ENCODE results near the gene FAM13B. TPM values are rescaled to one million over a fixed set of nuclear protein-coding genes. Genes with fewer than 3 reads are reported as not detected.

FAM13B gene
- total RNA-seq, 5 donors from 2014 or later (not counting 1 experiment from before 2014, with no cell fraction given): 43.4 to 53.7 (median 49.6) TPM

- Mint-ChIP-seq H3K4me1 (peaks cover 63 to 73% (median 68%) of the 10 kb centered on the region in 3 donors), H3K27ac (peak overlapping the region in 1 of 2 donors; percentile 11), H3K4me3 (no peak overlapping the region), H3K9me3 (no peaks in the 10 kb centered on the region), H3K27me3 (no peaks in the 10 kb centered on the region), H3K36me3 (peaks cover 21% of the 10 kb centered on the region)
- ChIA-PET CTCF (interaction anchor here (0.5 to 0.8 kb wide), 2 partner anchors 8 to 12 kb away, joined by 3 read pairs; no protein-coding TSS in a partner anchor), POLR2A (interaction anchor here in 1 of 2 donors (0.7 kb wide), 1 partner anchor 913 kb away, joined by 7 read pairs; no protein-coding TSS in a partner anchor)
- DNase-seq: no peak
- peaks cover 0 to 24% of the 10 kb centered on the region in 2 donors for H3K36me3 ChIP-seq (ENCODE audit: control insufficient read depth in 2 of 2, extremely low read depth in 1 of 2, insufficient read depth in 1 of 2, low read length in 1 of 2)
- peaks cover 0 to 27% of the 10 kb centered on the region in 2 experiments for H3K4me1 ChIP-seq (ENCODE audit: control insufficient read depth in 1 of 2, extremely low read depth in 1 of 2, insufficient read depth in 2 of 2, low read length in 2 of 2)
- no peak overlapping the region for H3K27ac ChIP-seq (ENCODE audit: low read length)
- no peak for ATAC-seq (replicated peaks in 1 of 4)
- no peak overlapping the region for H3K4me3 ChIP-seq (ENCODE audit: control insufficient read depth in 1 of 2, extremely low read depth in 1 of 2, low read length in 1 of 2)
- no CpG with 5 or more reads among the region's 3 CpGs for WGBS (ENCODE audit: insufficient coverage)
- no peaks in the 10 kb centered on the region for H3K27me3 ChIP-seq (replicated peaks in 1 of 2; ENCODE audit: control insufficient read depth in 2 of 2, extremely low read depth in 1 of 2, insufficient read depth in 2 of 2, low read length in 1 of 2)
- H3K9me3 ChIP-seq: no peaks in the 10 kb centered on the region
Observed at GRCh38 chr5:138022912-138023311, 10.0 kb downstream of the FAM13B start.

DNA sequence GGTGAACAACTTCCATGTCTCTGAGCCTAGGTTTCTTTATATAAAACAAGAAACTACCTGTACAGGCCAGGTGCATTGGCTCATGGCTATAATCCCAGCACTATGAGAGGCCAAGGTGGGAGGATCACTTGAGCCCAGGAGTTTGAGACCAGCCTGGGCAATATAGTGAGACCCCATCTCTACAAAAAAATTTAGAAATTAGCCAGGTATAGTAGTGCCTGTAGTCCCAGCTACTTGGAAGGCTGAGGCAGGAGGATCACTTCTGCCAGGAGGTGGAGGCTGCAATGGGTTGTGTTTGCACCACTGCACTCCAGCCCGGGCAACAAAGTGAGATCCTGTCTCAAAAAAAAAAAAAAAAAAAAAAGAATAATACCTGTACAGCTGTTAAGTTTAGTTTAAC, 11.1 kb downstream of the FAM13B start:
- POLR2A ChIA-PET: interaction anchor here in 1 of 2 donors (0.7 kb wide), 1 partner anchor 75 kb away, joined by 3 read pairs; no protein-coding TSS in a partner anchor
- CTCF ChIA-PET: interaction anchor here in 1 of 2 donors (0.9 to 1.5 kb wide), 3 partner anchors 8 to 112 kb away, joined by 3 to 7 read pairs (median 4); no protein-coding TSS in a partner anchor
- Mint-ChIP-seq H3K36me3 (peaks cover 20% of the 10 kb centered on the region), H3K9me3 (no peaks in the 10 kb centered on the region), H3K4me3 (no peak overlapping the region), H3K4me1 (peaks cover 57 to 67% (median 59%) of the 10 kb centered on the region in 3 donors), H3K27me3 (no peaks in the 10 kb centered on the region), H3K27ac (peak overlapping the region in 1 of 2 donors; percentile 34)
- peaks cover 3 to 26% of the 10 kb centered on the region in 2 experiments for H3K4me1 ChIP-seq (ENCODE audit: control insufficient read depth in 1 of 2, extremely low read depth in 1 of 2, insufficient read depth in 2 of 2, low read length in 2 of 2)
- no peak for DNase-seq
- H3K27ac ChIP-seq (ENCODE audit: low read length): no peak overlapping the region
- H3K9me3 ChIP-seq: no peaks in the 10 kb centered on the region
- no peak for ATAC-seq (replicated peaks in 1 of 4)
- H3K36me3 ChIP-seq (ENCODE audit: control insufficient read depth in 2 of 2, extremely low read depth in 1 of 2, insufficient read depth in 1 of 2, low read length in 1 of 2): peaks cover 0 to 29% of the 10 kb centered on the region in 2 donors
- no CpG with 5 or more reads among the region's 1 CpG for WGBS (ENCODE audit: insufficient coverage)
- no peaks in the 10 kb centered on the region for H3K27me3 ChIP-seq (replicated peaks in 1 of 2; ENCODE audit: control insufficient read depth in 2 of 2, extremely low read depth in 1 of 2, insufficient read depth in 2 of 2, low read length in 1 of 2)
- no peak overlapping the region for H3K4me3 ChIP-seq (ENCODE audit: control insufficient read depth in 1 of 2, extremely low read depth in 1 of 2, low read length in 1 of 2)

DNA sequence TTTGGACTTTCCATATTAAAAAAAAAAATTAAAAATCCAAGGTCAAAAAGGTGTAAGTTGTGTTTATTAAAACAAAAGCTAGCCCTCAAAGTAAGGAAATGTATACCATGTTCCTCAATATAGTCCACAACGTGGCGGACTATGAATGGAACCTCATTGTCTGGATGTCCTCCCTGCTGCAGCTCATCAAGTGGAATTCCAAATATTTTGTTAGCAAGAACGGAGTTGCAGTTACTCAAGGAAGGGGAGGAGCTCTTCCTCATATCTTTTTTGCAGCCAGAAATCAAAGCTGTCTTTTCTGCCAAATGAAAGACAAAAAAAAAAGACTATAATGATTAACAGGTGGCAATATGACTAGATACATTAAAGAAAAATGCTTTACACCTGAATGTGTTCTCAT, 14.0 kb downstream of the FAM13B start:
- peaks cover 0 to 46% of the 10 kb centered on the region in 2 donors for H3K36me3 ChIP-seq (ENCODE audit: control insufficient read depth in 2 of 2, extremely low read depth in 1 of 2, insufficient read depth in 1 of 2, low read length in 1 of 2)
- H3K4me1 ChIP-seq (ENCODE audit: control insufficient read depth in 1 of 2, extremely low read depth in 1 of 2, insufficient read depth in 2 of 2, low read length in 2 of 2): peaks cover 3 to 10% of the 10 kb centered on the region in 2 experiments
- DNase-seq: no peak
- no peak overlapping the region for H3K4me3 Mint-ChIP-seq
- peaks cover 37% of the 10 kb centered on the region for H3K36me3 Mint-ChIP-seq
- H3K9me3 ChIP-seq: no peaks in the 10 kb centered on the region
- WGBS (ENCODE audit: insufficient coverage): no CpG with 5 or more reads among the region's 3 CpGs
- ChIA-PET POLR2A (interaction anchor here in 1 of 2 donors (0.6 to 0.7 kb wide), 2 partner anchors 11 to 167 kb away, joined by 3 read pairs; no protein-coding TSS in a partner anchor), CTCF (interaction anchor here (0.6 to 2.3 kb wide), 4 partner anchors 16 to 240 kb away, joined by 3 to 7 read pairs (median 4); no protein-coding TSS in a partner anchor)
- no peak overlapping the region for H3K4me3 ChIP-seq (ENCODE audit: control insufficient read depth in 1 of 2, extremely low read depth in 1 of 2, low read length in 1 of 2)
- no peak overlapping the region for H3K27ac Mint-ChIP-seq
- no peaks in the 10 kb centered on the region for H3K27me3 ChIP-seq (replicated peaks in 1 of 2; ENCODE audit: control insufficient read depth in 2 of 2, extremely low read depth in 1 of 2, insufficient read depth in 2 of 2, low read length in 1 of 2)
- no peaks in the 10 kb centered on the region for H3K9me3 Mint-ChIP-seq
- H3K4me1 Mint-ChIP-seq: peaks cover 40 to 49% (median 43%) of the 10 kb centered on the region in 3 donors
- no peak for ATAC-seq (replicated peaks in 1 of 4)
- H3K27ac ChIP-seq (ENCODE audit: low read length): no peak overlapping the region
- no peaks in the 10 kb centered on the region for H3K27me3 Mint-ChIP-seq

DNA sequence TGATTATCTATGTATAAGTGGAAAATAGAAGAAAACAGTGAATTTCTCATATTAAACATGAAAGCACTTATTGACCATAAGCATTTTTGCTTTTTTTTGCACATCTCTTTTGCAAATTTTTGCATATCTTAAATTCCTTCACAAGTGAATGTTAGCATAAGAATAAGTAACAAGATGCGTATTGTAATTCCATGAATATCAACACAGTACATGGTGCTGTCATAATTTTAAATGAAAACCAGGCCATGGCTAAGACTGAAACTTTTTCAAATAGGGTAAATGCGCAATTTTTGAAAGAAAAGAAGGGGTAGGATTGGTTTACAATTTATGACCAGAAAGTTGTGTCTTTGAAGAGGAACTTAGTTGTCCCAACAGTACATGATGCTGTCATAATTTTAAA, 17.0 kb downstream of the FAM13B start:
- CTCF ChIA-PET: interaction anchor here in 1 of 2 donors (0.7 to 1.4 kb wide), 2 partner anchors 10 to 386 kb away, joined by 3 to 12 read pairs; no protein-coding TSS in a partner anchor
- H3K9me3 ChIP-seq: no peaks in the 10 kb centered on the region
- H3K36me3 ChIP-seq (ENCODE audit: control insufficient read depth in 2 of 2, extremely low read depth in 1 of 2, insufficient read depth in 1 of 2, low read length in 1 of 2): peaks cover 0 to 62% of the 10 kb centered on the region in 2 donors
- peaks cover 53% of the 10 kb centered on the region for H3K36me3 Mint-ChIP-seq
- no peaks in the 10 kb centered on the region for H3K27me3 ChIP-seq (replicated peaks in 1 of 2; ENCODE audit: control insufficient read depth in 2 of 2, extremely low read depth in 1 of 2, insufficient read depth in 2 of 2, low read length in 1 of 2)
- ATAC-seq (replicated peaks in 1 of 4): no peak
- 100% methylated on average over 1 of the region's 2 CpGs for WGBS (ENCODE audit: insufficient coverage)
- POLR2A ChIA-PET: no interaction called here
- no peaks in the 10 kb centered on the region for H3K9me3 Mint-ChIP-seq
- peaks cover 0 to 3% of the 10 kb centered on the region in 2 experiments for H3K4me1 ChIP-seq (ENCODE audit: control insufficient read depth in 1 of 2, extremely low read depth in 1 of 2, insufficient read depth in 2 of 2, low read length in 2 of 2)
- no peak for DNase-seq
- H3K27ac Mint-ChIP-seq: no peak overlapping the region
- no peak overlapping the region for H3K4me3 Mint-ChIP-seq
- no peak overlapping the region for H3K4me3 ChIP-seq (ENCODE audit: control insufficient read depth in 1 of 2, extremely low read depth in 1 of 2, low read length in 1 of 2)
- no peak overlapping the region for H3K27ac ChIP-seq (ENCODE audit: low read length)
- H3K4me1 Mint-ChIP-seq: peaks cover 16 to 26% (median 19%) of the 10 kb centered on the region in 3 donors
- H3K27me3 Mint-ChIP-seq: no peaks in the 10 kb centered on the region

GRCh38 chr5:138011991-138012390, 20.9 kb downstream of the FAM13B start:
- ChIA-PET POLR2A (no interaction called here), CTCF (no interaction called here)
- ATAC-seq (replicated peaks in 1 of 4) (no peak), DNase-seq (no peak)
- Histone ChIP-seq H3K9me3 (no peaks in the 10 kb centered on the region), H3K36me3 (ENCODE audit: control insufficient read depth in 2 of 2, extremely low read depth in 1 of 2, insufficient read depth in 1 of 2, low read length in 1 of 2) (peaks cover 3 to 65% of the 10 kb centered on the region in 2 donors), H3K27ac (ENCODE audit: low read length) (no peak overlapping the region), H3K4me1 (ENCODE audit: control insufficient read depth in 1 of 2, extremely low read depth in 1 of 2, insufficient read depth in 2 of 2, low read length in 2 of 2) (no peaks in the 10 kb centered on the region), H3K27me3 (replicated peaks in 1 of 2; ENCODE audit: control insufficient read depth in 2 of 2, extremely low read depth in 1 of 2, insufficient read depth in 2 of 2, low read length in 1 of 2) (no peaks in the 10 kb centered on the region), H3K4me3 (ENCODE audit: control insufficient read depth in 1 of 2, extremely low read depth in 1 of 2, low read length in 1 of 2) (no peak overlapping the region)
- H3K4me1 Mint-ChIP-seq: peaks cover 11 to 14% (median 11%) of the 10 kb centered on the region in 3 donors
- no peak overlapping the region for H3K4me3 Mint-ChIP-seq
- H3K27me3 Mint-ChIP-seq: no peaks in the 10 kb centered on the region
- peaks cover 56% of the 10 kb centered on the region for H3K36me3 Mint-ChIP-seq
- no peak overlapping the region for H3K27ac Mint-ChIP-seq
- H3K9me3 Mint-ChIP-seq: no peaks in the 10 kb centered on the region

DNA sequence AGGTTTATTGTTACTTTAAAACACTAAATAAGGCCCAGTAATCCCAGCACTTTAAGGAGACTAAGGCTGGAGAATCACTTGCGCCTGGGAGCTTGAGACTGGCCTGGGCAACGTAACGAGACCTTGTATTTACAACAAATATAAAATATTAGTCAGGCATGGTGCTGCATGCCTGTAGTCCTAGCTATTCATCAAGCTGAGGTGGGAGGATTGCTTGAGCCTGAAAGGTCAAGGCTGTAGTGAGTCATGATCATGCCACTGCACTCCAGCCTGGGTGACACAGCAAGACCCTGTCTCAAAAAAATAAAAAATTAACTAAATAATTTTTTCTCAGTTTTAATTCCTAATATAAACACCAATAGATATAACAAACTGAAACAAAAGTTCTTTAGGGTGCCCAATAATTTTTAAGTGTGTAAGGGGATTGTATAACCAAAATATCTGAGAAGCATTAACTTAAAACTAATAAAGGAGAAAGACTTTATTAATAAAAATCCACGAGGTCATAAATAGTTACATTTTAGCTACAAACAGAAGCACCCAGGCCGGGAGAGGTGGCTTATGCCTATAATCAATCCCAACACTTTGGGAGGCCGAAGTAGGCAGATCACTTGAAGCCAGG, 32.7 kb downstream of the FAM13B start:
- no peak for DNase-seq
- Mint-ChIP-seq H3K36me3 (peaks cover 52% of the 10 kb centered on the region), H3K4me3 (no peak overlapping the region), H3K4me1 (peaks cover 35 to 42% (median 38%) of the 10 kb centered on the region in 3 donors), H3K27ac (no peak overlapping the region), H3K27me3 (no peaks in the 10 kb centered on the region), H3K9me3 (peaks cover 0 to 11% (median 0%) of the 10 kb centered on the region in 3 donors)
- H3K9me3 ChIP-seq: peaks cover 2% of the 10 kb centered on the region
- CTCF ChIA-PET: no interaction called here
- POLR2A ChIA-PET: interaction anchor here in 1 of 2 donors (0.6 kb wide), 1 partner anchor 35 kb away, joined by 3 read pairs; no protein-coding TSS in a partner anchor
- peaks cover 5 to 38% of the 10 kb centered on the region in 2 donors for H3K36me3 ChIP-seq (ENCODE audit: control insufficient read depth in 2 of 2, extremely low read depth in 1 of 2, insufficient read depth in 1 of 2, low read length in 1 of 2)
- WGBS (ENCODE audit: insufficient coverage): no CpG with 5 or more reads among the region's 6 CpGs
- H3K4me3 ChIP-seq (ENCODE audit: control insufficient read depth in 1 of 2, extremely low read depth in 1 of 2, low read length in 1 of 2): no peak overlapping the region
- ATAC-seq (replicated peaks in 1 of 4): no peak
- peaks cover 0 to 7% of the 10 kb centered on the region in 2 experiments for H3K4me1 ChIP-seq (ENCODE audit: control insufficient read depth in 1 of 2, extremely low read depth in 1 of 2, insufficient read depth in 2 of 2, low read length in 2 of 2)
- no peaks in the 10 kb centered on the region for H3K27me3 ChIP-seq (replicated peaks in 1 of 2; ENCODE audit: control insufficient read depth in 2 of 2, extremely low read depth in 1 of 2, insufficient read depth in 2 of 2, low read length in 1 of 2)
- H3K27ac ChIP-seq (ENCODE audit: low read length): no peak overlapping the region
